NAMALWA (cell line): ENCODE data around the gene AP3S2.
"Not testable (repeated sequence)": the region's sequence is repeated elsewhere in the genome, so short reads cannot be mapped to it uniquely, and the experiment has no call there.

Experiments used
- DNase-seq: peaks from one replicate; pipeline ENCODE4 v3.0.0-alpha.2; 2015; ENCODE audit warnings: low spot score

Gene AP3S2

DNA sequence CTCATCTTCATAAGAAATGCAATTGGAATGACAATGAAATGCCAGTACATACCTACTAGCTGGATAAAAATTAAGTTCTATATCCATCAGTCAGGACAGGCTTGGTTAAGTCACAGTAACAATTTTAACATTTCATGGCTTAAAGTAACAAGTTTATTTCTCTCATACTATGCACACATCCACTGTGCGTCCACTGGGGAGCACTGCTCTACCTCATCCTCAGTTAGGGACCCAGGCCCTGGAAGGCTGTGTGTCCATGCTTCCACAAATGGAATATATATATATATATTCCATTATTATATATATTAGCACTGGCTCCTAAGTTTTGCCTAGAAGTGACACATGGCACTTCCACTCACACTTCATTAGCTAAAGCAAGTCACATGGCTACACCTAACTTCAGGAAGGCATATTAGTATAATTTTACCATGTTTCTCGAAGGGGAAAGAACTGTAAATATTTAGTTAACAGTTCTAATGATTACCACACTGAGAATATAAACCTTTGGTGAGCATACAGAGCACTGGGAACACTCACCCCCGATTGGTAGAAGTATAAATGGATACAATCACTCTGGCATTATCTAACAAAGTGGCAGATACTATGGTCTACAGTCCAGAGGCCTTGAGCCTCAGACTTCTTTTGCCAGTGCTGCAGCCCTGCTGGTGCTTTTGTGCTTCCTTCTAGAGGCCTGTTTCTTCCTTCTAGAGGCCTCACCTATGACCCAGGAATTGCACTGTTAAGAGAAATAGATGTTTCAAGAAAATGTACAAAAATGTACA is 28.6 kb downstream of the AP3S2 start:
- no peak for DNase-seq

DNA sequence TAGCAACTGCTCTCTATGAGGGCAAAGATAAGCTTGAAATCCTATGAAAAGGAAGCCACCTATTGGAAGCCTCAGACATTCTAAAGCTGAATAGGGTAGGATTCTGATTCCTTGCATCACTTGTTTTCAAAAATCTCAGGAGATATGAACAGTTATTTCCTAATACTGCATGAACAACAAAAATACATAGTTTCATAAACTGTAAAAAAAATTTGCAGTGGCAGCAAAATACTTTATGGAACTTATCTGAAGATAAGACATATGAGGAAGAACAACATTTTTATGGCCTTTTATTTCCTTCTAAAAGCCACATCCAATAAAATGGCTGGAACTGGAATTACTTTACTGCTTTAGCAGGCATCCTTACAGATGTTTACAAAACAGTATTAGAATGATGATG is 29.9 kb downstream of the AP3S2 start:
- no peak for DNase-seq

DNA sequence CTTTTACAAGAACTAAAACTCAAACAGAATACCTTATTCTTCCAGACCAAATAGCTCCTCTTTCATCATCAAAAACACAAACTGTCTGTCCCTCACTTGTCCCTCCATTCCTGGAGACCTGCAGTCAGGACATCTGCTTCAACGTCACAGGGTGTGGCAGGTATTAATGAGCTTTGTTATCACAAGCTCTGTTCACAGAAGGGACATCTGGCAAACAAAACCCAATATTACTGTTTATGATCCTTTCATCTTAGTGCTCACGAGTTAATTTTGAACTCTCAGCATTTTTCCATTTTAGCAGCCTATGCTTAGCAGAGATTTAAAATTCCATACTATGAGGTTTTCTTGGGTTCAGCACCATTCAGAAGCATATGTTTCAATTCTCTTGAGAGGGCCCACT is 32.9 kb downstream of the AP3S2 start:
- no peak for DNase-seq

GRCh38 chr15:89860431-89860830 is 33.4 kb downstream of the AP3S2 start:
- DNase-seq, result no peak

GRCh38 chr15:89858661-89859458 is 34.9 kb downstream of the AP3S2 start:
- no peak for DNase-seq

DNA sequence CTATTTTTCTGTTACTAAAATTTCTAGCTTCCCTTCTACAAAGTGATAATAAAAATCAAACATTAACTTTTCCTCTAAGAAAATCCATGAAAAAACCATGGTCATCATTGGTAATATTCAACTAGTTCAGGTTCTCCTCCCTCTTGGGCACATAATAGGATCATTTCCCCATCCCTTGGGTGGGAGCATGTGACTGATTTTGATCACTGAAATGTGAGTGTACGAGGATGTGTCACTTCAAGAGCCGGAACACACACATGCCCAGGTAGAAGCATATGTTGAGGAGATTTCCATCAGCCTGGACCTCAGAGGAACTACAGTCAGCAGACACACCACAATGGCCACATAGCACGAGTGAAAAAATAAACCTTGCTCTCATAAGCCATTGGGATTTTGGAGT is 36.1 kb downstream of the AP3S2 start:
- DNase-seq, result no peak

GRCh38 chr15:89855948-89856347 is 37.8 kb downstream of the AP3S2 start:
- no peak for DNase-seq

- DNase-seq, result not testable (repeated sequence)
Measured at GRCh38 chr15:89854863-89855262, 38.9 kb downstream of the AP3S2 start.

- DNase-seq, result no peak
Measured at GRCh38 chr15:89852342-89852995, 41.3 kb downstream of the AP3S2 start.

GRCh38 chr15:89851673-89852341 is 42.0 kb downstream of the AP3S2 start:
- DNase-seq, result no peak

DNA sequence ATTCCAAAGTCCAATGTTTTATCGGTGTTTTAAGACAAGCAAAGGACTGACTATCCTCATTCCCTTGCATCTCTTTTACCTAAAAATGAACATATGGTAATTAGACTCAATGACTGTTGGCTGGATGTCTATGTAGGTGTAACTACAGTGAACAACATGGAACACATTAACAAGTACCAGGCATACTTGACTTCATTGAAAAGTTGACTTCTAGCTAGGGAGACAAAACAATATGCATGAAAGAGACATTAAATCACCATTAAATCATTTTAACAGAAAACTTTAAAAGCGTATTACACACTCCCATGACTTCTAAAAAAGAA is 44.9 kb downstream of the AP3S2 start:
- no peak for DNase-seq

DNA sequence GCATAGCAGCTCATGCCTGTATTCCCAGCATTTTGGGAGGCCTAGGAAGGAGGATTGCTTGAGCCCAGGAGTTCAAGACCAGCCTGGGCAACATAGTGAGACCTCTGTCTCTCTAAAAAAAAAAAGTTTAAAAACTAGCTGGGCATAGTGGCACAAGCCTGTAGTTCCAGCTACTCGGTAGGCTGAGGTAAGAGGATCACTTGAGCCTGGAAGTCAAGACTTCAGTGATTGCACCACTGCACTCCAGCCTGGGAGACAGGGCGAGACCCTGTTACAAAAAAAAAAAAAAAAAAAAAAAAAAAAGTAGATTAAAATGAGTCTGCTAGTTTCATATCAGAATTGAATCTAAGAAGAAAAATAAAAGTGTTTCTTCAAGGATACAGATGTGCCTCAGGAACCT is 46.7 kb downstream of the AP3S2 start:
- DNase-seq, result no peak

GRCh38 chr15:89845305-89845893 is 48.4 kb downstream of the AP3S2 start:
- no peak for DNase-seq

DNA sequence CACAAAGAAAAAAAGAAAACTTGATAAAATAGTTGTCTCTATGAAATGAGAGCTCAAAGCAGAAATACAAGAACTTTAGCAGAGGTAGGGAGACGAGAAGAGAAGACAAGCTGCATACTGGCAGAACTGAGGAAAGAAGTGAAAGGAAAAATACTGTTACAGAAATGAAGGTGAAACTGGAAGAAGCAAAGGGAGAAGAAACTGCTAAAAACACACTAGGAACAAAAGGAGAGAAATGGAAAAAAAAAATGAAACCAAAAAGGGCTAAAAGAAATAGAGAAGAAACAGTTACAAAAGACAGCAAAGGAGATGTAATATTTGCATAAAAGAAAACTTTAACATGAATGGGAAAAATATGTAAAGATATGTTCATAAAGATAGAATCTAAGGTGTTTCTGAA is 51.8 kb downstream of the AP3S2 start:
- no peak for DNase-seq

DNA sequence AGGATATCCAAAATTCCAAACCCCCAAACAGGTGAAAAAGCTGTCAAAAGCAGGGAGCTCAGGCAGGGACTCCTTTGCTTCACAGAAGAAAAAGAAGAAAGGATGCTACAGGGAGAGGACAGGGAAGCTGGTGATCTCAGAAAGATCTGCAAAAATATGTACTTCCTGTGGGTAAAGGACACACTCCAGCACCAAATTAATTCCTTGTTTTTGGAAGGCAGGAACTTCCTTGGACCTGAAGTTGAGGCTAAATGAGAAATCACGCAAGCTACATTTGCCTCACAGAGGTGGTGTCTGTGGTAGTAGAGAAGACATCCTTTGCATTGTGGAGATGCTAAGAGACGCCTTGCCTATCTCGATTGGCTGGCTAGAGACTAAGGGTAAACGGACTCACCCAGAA is 52.5 kb downstream of the AP3S2 start:
- DNase-seq, result no peak

DNA sequence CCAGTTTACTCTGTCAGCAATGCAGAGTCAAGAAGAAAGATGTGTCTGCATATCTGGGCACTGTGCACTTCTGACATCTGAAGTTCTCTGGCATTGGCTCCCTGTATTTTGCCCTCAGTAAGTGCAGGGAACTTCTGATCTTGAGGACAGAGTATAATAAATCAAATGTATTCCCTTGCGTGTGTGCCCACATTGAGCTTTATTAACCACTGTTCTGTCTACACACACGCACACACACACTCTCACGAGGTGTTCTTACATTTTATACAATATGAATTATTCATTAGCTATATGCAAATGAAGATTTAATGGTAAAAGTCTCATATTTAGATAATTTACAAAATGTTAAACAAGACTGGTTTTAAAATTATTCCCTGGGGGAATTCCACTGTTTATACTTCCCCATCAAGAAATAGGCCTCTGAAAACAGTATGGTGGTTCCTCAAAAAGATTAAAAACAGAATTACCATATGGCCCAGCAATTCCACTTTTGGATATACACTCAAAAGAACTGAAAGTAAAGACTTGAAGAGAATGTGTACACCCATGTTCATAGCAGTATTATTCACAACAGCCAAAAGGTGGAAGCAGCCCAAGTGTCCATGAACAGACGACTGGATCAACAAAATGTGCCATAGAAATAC is 54.5 kb downstream of the AP3S2 start:
- DNase-seq, result no peak

DNA sequence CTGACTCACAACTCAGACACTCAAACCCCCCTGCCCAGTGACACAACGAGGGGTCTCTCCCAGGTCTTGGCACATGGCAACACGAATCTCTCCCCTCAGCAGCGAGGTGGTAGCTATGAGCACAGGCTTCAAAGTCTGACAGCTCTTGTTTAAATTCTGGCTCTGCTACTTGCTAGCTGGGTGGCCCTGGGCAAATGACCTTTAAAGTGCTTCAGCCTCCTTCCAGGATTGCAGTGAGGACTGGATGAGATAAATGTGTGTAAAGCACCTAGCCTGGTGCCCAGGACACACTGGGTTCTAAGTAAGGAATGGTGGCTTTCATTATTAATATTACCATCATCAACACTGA is 56.0 kb downstream of the AP3S2 start:
- DNase-seq, result no peak

GRCh38 chr15:89837134-89837829 is 56.5 kb downstream of the AP3S2 start:
- no peak for DNase-seq

DNA sequence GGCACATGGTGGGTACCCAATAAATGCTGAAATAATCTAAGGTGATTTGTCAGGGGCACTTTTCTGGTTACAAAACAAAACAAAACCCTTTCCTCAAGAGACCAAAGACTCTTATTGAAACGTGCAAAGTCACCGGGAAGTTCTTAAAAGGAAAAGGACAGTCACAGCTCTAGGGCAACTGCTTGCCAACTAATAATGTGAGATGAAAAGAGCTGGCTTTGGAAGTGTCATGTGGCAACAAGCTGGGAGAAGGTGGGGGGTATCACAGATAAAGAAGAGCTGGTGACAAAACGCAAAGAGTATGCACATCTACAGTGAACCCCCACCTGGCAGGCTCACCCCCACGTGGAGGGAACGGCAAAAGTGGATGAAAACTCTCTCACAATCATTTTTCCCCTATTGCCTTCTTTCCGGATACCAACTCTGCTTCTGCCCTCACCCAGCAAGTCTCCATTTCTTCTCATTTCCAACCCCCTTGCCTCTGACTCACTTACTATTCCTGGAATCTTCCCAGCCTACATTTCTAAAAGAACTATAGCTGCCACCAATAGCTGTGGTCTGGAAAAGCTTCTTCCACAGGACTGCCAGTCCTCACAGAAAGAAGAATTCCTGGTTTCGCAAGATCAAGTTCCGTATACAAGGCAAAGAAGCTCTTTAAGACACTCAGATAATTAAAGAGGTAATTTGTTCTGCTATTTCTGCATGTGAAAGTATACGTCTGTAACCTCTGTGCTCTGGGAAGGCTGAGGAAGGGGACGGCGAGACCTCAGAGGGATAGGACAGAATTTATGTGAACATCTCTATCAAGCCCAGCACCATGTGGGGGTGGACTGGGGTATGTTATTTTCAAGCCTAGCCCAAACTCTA is 57.3 kb downstream of the AP3S2 start:
- no peak for DNase-seq

DNA sequence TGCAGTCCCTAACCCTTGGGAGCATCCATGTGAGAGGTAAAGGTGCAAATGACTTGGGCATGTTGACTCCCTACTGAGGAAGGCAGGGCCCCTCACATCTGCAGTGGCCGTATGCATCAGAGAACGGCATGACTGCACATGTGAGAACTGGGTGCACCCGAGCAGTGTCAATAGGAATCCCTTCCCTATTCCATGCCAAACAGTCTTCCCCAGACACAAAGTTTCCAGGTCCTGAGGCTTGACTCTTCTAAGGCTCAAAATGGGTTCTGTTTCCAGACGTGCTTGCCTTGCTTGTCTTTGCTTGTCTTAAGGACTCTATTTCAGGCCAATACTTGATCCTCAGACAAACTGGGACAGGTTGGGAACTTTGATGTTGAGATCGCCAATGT is 58.6 kb downstream of the AP3S2 start:
- DNase-seq, result no peak
